ENCODE results near the gene SIGLEC9.
"Not testable (repeated sequence)": the region's sequence is repeated elsewhere in the genome, so short reads cannot be mapped to it uniquely, and the experiment has no call there.

DNA sequence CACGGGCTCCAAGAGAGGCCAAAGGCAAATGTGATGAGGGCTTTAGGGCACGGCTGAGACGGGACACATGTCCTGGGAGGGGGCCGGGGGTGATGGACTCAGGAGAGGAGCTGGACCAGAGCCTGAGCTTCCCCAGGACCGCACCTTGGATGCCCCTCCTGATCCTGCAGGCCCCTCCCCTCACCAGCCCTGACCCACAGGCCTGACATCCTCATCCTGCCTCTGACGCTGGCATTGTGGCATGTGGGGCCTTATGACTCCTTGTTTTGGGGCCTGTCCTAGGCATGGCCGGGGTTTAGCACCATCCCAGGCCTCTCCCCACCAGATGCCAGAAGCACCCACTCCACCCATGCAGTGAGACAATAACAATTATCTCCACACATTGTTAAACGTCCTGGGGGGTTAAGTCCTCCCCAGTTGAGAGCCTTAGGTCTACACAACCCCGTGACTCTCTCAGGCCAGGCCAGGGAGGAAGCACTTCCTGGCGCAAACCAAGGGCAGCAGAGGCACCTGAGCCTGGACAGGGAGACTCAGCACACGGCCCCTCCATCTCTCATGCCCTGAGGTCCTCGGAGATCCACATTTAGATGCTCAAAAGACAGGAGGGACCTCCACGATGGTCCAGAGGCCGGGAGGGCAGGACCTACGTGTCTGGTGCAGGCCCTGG lies 18.2 kb downstream of the SIGLEC9 start:
- TF ChIP-seq, protein P1, sequence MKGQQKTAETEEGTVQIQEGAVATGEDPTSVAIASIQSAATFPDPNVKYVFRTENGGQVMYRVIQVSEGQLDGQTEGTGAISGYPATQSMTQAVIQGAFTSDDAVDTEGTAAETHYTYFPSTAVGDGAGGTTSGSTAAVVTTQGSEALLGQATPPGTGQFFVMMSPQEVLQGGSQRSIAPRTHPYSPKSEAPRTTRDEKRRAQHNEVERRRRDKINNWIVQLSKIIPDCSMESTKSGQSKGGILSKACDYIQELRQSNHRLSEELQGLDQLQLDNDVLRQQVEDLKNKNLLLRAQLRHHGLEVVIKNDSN (IDR thresholded peaks at IDR 0.05; ENCODE audit: borderline replicate concordance, extremely low read length, insufficient read depth, low read depth, low read length): not testable (repeated sequence)
- TF ChIP-seq, protein P2, sequence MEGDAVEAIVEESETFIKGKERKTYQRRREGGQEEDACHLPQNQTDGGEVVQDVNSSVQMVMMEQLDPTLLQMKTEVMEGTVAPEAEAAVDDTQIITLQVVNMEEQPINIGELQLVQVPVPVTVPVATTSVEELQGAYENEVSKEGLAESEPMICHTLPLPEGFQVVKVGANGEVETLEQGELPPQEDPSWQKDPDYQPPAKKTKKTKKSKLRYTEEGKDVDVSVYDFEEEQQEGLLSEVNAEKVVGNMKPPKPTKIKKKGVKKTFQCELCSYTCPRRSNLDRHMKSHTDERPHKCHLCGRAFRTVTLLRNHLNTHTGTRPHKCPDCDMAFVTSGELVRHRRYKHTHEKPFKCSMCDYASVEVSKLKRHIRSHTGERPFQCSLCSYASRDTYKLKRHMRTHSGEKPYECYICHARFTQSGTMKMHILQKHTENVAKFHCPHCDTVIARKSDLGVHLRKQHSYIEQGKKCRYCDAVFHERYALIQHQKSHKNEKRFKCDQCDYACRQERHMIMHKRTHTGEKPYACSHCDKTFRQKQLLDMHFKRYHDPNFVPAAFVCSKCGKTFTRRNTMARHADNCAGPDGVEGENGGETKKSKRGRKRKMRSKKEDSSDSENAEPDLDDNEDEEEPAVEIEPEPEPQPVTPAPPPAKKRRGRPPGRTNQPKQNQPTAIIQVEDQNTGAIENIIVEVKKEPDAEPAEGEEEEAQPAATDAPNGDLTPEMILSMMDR (IDR thresholded peaks at IDR 0.05 in 2 of 3, conservative IDR thresholded peaks at IDR 0.05 in 1 of 3; ENCODE audit: control insufficient read depth in 2 of 3, extremely low read depth in 1 of 3, insufficient read depth in 1 of 3, low read depth in 3 of 3, low read length in 3 of 3): not testable (repeated sequence)
- TF ChIP-seq GATAD2B (conservative IDR thresholded peaks at IDR 0.05; ENCODE audit: low read depth); SRF (IDR thresholded peaks at IDR 0.05; ENCODE audit: low read depth in 2 of 2, low read length in 2 of 2); RAD21 (IDR thresholded peaks at IDR 0.05; ENCODE audit: insufficient read depth, low read depth, low read length): not testable (repeated sequence)
